KOPT-K1 (cell line): ENCODE data around the gene DPP6.
"Not testable (repeated sequence)": the region's sequence is repeated elsewhere in the genome, so short reads cannot be mapped to it uniquely, and the experiment has no call there.

Experiments used
- H3K27ac ChIP-seq: fragments of 200-600 bp; sonication (generic); 2 replicates; pipeline ENCODE4 v1.5.1; 2016; ENCODE audit warnings: antibody characterized with exemption, mild to moderate bottlenecking, low read depth, low read length; ENCODE audit not compliant: poor library complexity, severe bottlenecking
- H3K36me3 ChIP-seq: fragments of 200-600 bp; sonication (generic); 2 replicates; pipeline ENCODE4 v1.5.1; 2017; ENCODE audit warnings: antibody characterized with exemption, mild to moderate bottlenecking, low read length, moderate library complexity; ENCODE audit not compliant: insufficient read depth
- H3K9me3 ChIP-seq: fragments of 200-600 bp; sonication (generic); 2 replicates; pipeline ENCODE4 v1.5.1; 2017; ENCODE audit warnings: antibody characterized with exemption, low read length, mild to moderate bottlenecking; ENCODE audit not compliant: insufficient read depth, poor library complexity, severe bottlenecking

Gene DPP6

GRCh38 chr7:154672659-154673415 lies 620.6 kb downstream of the DPP6 start:
- no peaks in the 10 kb centered on the region for H3K36me3 ChIP-seq
- peaks cover 6% of the 10 kb centered on the region for H3K9me3 ChIP-seq
- no peak overlapping the region for H3K27ac ChIP-seq

GRCh38 chr7:154674191-154674590 lies 622.0 kb downstream of the DPP6 start:
- peaks cover 9% of the 10 kb centered on the region for H3K9me3 ChIP-seq
- no peak overlapping the region for H3K27ac ChIP-seq
- H3K36me3 ChIP-seq = no peaks in the 10 kb centered on the region

- H3K9me3 ChIP-seq = peaks cover 9% of the 10 kb centered on the region
- no peak overlapping the region for H3K27ac ChIP-seq
- no peaks in the 10 kb centered on the region for H3K36me3 ChIP-seq
These were observed 623.4 kb downstream of the DPP6 start for GRCh38 chr7:154675560-154675959.

- H3K27ac ChIP-seq, H3K9me3 ChIP-seq, H3K36me3 ChIP-seq: not testable (repeated sequence)
These were observed 623.8 kb downstream of the DPP6 start for GRCh38 chr7:154676033-154676421.

GRCh38 chr7:154676422-154677073 lies 624.4 kb downstream of the DPP6 start:
- H3K36me3 ChIP-seq = no peaks in the 10 kb centered on the region
- peaks cover 9% of the 10 kb centered on the region for H3K9me3 ChIP-seq
- H3K27ac ChIP-seq = no peak overlapping the region

GRCh38 chr7:154677454-154677853 lies 625.3 kb downstream of the DPP6 start:
- Histone ChIP-seq H3K27ac (no peak overlapping the region), H3K9me3 (peaks cover 9% of the 10 kb centered on the region), H3K36me3 (no peaks in the 10 kb centered on the region)

- not testable (repeated sequence) for H3K36me3 ChIP-seq, H3K27ac ChIP-seq, H3K9me3 ChIP-seq
These were observed 625.9 kb downstream of the DPP6 start for GRCh38 chr7:154678001-154678550.

- H3K36me3 ChIP-seq = no peaks in the 10 kb centered on the region
These were observed 627.3 kb downstream of the DPP6 start for GRCh38 chr7:154679379-154680053.

GRCh38 chr7:154680894-154681659 lies 628.9 kb downstream of the DPP6 start:
- Histone ChIP-seq H3K36me3 (no peaks in the 10 kb centered on the region), H3K9me3 (peaks cover 9% of the 10 kb centered on the region), H3K27ac (no peak overlapping the region)

More at GRCh38 chr7:154679379-154680053, 627.3 kb downstream of the DPP6 start:
- peaks cover 9% of the 10 kb centered on the region for H3K9me3 ChIP-seq
- no peak overlapping the region for H3K27ac ChIP-seq

GRCh38 chr7:154682003-154682402 lies 629.8 kb downstream of the DPP6 start:
- H3K27ac ChIP-seq = no peak overlapping the region
- H3K9me3 ChIP-seq = peaks cover 9% of the 10 kb centered on the region
- no peaks in the 10 kb centered on the region for H3K36me3 ChIP-seq

GRCh38 chr7:154684666-154685563 lies 632.7 kb downstream of the DPP6 start:
- Histone ChIP-seq H3K27ac (no peak overlapping the region), H3K9me3 (no peaks in the 10 kb centered on the region), H3K36me3 (no peaks in the 10 kb centered on the region)

- H3K9me3 ChIP-seq = no peaks in the 10 kb centered on the region
- no peaks in the 10 kb centered on the region for H3K36me3 ChIP-seq
- no peak overlapping the region for H3K27ac ChIP-seq
These were observed 633.3 kb downstream of the DPP6 start for GRCh38 chr7:154685564-154685901.

GRCh38 chr7:154686305-154686704 lies 634.1 kb downstream of the DPP6 start:
- H3K36me3 ChIP-seq = no peaks in the 10 kb centered on the region
- H3K9me3 ChIP-seq = no peaks in the 10 kb centered on the region
- H3K27ac ChIP-seq = no peak overlapping the region

GRCh38 chr7:154688952-154689351 lies 636.8 kb downstream of the DPP6 start:
- H3K27ac ChIP-seq = no peak overlapping the region
- no peaks in the 10 kb centered on the region for H3K36me3 ChIP-seq
- no peaks in the 10 kb centered on the region for H3K9me3 ChIP-seq
